HG03457 (cell line): Measurements from ENCODE around the gene GRAMD4.
"Not testable (repeated sequence)": the region's sequence is repeated elsewhere in the genome, so short reads cannot be mapped to it uniquely, and the experiment has no call there.

Experiments used
- ATAC-seq: cut with Tn5 transposase; IDR thresholded peaks from one replicate; pipeline ENCODE4 v1.9.1; 2021; ENCODE audit warnings: moderate number of reproducible peaks; ENCODE audit not compliant: unreplicated experiment

Gene GRAMD4

GRCh38 chr22:46634973-46635685 lies 14.9 kb downstream of the GRAMD4 start:
- not testable (repeated sequence) for ATAC-seq

DNA sequence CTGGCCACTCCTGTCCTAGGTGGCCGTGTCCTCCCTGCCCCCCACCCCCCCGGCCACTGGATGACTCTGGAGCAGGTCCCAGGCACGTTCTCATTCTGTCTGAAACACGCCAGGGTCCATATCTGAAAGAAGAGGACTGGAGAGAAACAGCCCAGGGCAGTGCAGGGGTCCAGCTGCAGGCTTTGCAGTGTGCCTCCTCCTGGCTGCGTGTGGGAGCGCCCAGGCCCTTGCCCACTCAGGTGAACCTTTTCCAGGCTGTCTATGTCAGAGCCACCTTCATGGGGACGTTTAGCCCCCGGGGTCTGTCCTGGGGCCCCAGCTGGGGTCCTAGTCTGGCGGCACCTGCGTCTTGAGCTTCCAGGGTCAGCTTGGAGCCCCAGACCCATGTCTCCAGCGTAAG lies 15.6 kb downstream of the GRAMD4 start:
- no peak for ATAC-seq

- ATAC-seq: no peak
These were observed 16.2 kb downstream of the GRAMD4 start for GRCh38 chr22:46636221-46637002.

GRCh38 chr22:46637711-46638600 lies 17.8 kb downstream of the GRAMD4 start:
- ATAC-seq: no peak

GRCh38 chr22:46638601-46639431 lies 18.6 kb downstream of the GRAMD4 start:
- no peak for ATAC-seq

- no peak for ATAC-seq
These were observed 19.7 kb downstream of the GRAMD4 start for GRCh38 chr22:46639843-46640242.

DNA sequence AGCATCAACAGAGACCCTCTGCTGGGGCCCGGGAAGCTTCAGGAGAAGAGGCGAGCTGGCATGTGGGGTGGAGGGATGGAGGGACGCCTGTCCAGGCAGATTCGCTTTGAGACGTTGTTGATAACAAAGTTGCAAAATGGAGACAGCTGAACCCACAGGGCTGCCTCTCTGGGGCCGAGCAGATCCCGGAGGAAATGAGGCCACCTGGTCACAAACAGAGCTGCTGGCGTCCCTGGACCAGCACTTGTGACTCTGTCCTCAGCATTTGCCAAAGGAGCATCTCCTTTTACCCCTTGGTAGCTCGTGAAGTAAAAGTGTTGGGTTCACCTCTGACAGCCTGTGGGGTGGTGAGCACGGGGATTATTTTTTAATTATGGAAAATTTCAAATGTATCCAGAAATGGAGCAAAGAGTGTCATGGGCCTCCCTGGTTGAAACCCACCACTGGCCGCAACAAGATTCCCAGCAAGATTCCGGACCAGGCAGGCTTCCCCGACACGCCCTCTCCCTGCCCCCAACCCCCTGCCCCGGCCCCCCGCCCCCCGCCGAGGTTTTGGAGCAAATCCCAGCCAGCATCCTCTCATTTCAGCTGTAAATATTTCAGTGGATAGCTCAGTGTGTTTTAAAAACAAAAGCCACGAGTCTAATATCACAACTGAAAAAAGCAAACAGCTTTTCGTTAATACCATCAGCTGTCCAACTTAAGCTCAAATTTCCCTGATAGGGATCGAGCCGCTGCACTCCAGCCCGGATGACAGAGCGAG lies 20.3 kb downstream of the GRAMD4 start:
- no peak for ATAC-seq

- ATAC-seq: no peak
These were observed 21.7 kb downstream of the GRAMD4 start for GRCh38 chr22:46641811-46642266.

- ATAC-seq: not testable (repeated sequence)
These were observed 22.8 kb downstream of the GRAMD4 start for GRCh38 chr22:46642840-46643480.

DNA sequence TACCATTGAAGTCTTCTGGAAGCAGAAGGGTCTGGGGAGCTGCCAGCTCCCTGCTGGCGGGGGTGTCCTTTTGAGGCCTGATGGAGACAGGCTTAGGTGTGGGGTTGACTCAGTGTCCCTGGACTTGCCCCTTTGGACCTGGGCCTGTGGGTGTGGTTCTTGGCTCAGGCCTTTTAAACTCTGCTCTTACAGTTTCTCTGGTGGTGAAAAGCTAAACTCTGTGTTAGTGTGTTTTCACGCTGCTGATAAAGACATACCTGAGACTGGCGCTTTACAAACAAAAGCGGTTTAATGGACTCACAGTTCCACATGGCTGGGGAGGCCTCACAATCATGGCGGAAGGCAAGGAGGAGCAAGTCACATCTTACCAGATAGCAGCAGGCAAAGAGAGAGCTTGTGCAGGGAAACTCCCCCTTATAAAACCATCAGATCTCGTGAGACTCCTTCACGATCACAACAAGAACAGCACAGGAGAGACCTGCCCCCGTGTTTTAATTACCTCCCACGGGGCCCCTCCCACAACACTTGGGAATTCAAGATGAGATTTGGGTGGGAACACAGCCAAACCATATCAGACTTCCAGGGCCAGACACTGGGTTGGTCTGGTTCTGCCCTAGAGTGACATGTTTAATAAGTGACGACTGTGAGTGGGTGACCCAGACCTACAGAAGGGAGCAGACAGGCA lies 26.5 kb downstream of the GRAMD4 start:
- ATAC-seq: no peak

DNA sequence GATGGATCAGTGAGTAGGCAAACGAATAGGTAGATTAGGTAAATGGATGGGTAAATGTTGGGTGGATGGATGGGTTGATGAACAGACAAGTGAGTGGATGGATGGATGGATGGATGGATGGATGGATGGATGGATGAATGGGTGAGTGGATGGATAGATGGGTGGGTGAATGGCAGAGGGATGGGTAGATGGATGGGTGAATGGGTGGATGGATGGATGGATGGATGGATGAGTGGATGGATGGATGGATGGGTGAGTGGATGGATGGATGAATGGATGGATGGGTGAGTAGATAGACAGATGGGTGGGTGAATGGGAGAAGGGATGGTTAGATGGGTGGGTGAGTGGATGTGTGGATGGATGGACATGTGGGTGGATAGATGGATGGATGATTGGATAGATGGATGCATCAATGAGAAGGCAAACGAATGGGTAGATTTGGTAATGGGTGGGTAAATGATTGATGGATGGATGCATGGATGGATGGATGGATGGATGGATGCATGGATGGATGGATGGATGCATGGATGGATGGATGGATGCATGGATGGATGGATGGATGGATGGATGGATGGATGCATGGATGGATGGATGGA lies 28.1 kb downstream of the GRAMD4 start:
- not testable (repeated sequence) for ATAC-seq

DNA sequence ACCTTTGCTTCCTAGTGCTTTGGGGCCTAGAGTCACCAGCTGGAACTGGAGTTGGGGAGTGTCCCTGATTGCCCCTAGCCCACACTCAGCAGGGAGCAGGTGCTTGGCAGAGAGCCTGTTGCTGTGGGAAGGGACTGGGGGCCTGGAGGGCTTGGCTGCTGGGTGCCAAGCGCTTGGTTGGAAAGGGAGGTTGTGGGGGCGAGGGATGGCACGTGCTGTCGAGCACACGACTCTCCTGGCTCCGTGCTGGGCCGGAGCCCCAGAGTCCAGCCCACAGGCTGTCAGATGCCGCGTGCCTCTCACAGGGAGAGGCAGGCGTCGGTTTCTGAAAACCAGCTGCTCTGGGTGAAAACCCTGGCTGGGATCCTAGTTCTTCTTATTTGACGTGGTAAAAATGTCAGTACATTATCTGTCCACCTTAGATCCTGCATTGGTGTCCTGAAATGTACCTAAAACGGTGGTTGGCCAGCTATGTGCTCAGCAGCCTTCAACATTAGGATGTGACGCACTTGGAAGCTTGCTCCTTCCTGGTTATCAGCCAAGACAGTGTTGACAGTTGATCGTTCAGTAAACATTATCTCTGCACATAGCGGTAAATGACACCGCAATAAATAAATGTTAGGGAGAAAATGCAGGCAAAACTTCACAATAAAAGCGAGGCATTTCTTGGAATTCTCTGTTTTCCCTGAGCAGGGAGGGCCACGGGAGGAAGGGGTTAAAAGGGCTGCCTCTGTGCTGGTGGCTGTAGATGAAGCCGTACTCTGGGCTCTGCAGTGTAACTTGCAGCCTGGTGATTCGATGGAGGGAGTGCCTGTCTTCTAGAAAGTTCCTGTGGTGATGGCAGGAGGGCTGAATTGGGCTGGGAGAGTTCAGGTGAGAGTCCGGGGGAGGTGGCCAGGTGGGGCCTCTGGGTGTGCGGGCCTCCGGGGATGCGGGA lies 29.2 kb downstream of the GRAMD4 start:
- no peak for ATAC-seq

DNA sequence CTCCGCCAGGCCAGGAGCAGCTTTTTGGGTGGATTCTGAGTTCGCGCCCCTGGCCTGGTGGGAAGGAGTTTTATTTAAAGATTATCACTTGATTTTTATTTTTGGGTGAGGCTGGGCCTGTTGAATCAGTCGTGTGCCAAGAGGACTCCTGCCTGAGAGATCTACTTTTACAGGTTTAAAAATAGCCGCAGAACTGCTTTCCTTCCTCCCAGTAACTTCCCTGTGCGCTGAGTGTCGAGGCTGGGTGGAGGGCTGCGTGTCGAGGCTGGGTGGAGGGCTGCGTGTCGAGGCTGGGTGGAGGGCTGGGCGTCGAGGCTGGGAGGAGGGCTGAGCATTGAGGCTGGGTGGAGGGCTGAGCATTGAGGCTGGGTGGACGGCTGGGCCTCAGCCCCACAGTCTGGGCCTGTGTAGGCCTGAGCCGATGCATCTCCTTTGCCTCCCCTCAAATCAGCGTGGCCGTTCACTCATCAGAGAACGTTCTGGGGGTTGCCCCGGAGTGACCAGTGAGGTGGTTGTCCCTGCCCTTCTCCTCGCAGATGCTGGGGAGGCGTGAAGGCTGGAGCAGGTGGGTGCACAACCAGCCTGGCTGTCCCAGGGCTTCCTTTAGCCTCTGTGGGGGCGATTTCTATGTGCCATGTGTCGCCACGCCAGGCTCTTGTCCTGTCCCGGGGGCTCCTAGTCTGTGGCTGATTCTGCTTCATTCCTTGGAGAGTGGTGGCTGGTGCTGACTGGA lies 30.1 kb downstream of the GRAMD4 start:
- ATAC-seq: no peak

DNA sequence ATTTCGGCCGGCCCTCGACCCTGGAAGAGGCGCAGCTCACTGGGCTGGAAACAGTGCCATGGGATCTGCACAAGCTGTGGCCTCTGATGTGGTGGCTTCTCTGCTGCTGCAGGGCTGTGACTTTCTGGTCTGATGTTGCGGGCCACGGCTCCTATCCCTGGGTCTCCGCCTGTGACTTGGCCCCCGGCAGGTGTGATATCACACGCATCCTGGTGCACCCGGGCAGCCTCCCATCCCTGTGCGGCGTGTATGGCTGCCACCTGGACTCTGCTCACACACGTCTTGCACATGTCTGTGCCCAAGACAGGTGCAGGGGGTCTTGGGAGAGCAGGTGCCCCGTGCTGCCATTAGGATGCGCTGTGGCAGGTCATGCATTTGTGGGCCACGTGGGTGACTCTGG lies 31.1 kb downstream of the GRAMD4 start:
- ATAC-seq: no peak

DNA sequence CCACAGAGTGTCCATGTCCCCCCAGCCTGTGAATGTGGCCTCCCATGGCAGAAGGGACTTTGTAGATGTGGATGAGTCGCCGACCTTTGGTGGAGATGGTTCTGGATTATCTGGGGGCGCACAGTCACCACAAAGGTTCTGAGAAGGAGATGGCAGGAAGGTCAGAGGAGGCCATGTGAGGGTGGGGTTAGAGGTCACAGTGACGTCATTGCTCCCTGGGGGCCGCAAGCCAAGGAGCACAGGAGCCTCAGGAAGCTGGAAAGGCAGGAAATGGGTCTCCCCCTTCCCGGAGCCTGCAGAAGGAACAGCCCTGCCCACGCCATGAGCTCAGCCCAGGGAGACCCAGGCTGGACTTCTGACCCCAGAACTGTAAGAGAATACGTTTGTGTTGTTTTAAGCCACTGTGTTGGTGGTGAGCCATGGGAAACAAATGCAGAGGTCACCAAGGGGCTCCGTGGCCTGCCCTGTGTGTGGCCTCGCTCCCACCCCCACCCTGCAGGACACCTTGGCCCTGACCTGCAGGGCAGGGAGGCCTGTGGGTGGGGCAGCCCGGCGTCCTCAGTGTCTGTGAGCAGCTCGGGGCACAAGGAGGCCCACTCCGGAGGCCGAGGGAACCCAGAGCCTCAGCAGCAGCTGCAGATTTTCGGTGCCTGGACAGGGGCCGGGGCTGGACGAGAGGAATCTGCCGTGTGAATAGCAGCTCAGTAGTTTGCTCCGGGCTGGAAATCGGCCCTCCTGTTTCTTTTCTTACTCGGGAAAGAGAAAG lies 32.1 kb downstream of the GRAMD4 start:
- ATAC-seq: no peak

DNA sequence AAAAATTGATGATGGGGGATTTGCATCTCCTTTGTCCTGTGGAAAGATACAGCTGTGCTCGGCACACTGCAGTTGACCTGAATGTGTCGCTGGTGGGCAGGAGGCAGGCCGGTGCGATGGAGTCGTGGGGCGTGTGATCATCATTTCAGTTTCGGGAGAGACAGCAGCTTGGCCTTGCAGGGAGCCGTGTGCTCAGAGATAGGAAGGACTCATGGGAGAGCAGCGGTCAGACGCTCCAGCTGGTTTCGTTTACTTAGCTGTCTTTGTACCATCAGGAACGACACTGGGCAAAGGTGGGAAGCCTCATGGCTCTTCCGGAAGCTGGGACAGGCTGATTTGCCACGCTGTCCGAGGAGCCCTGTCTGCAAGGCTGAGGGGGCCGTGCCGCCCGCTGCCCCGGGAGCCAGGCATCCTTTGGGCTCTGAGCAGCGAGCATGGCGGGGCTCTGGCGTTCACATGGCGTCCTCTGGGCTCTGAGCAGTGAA lies 32.7 kb downstream of the GRAMD4 start:
- no peak for ATAC-seq
